Activated naive CD8-positive, alpha-beta T cell (primary cell): ENCODE results near the gene SUGCT.
"Not testable (repeated sequence)": the region's sequence is repeated elsewhere in the genome, so short reads cannot be mapped to it uniquely, and the experiment has no call there.

Experiments
- H3K27ac Mint-ChIP-seq: one replicate; pipeline ENCODE4 v1.8.0; 2021; ENCODE audit warnings: mixed read lengths
- H3K27me3 Mint-ChIP-seq: one replicate; pipeline ENCODE4 v1.8.0; 2021; ENCODE audit warnings: mixed read lengths
- H3K36me3 Mint-ChIP-seq: one replicate; pipeline ENCODE4 v1.8.0; 2021; ENCODE audit warnings: mixed read lengths
- H3K4me1 Mint-ChIP-seq: one replicate; pipeline ENCODE4 v1.8.0; 2021; ENCODE audit warnings: low read depth, mixed read lengths
- H3K4me3 Mint-ChIP-seq: one replicate; pipeline ENCODE4 v1.8.0; 2021; ENCODE audit warnings: mild to moderate bottlenecking, mixed read lengths
- H3K9me3 Mint-ChIP-seq: one replicate; pipeline ENCODE4 v1.8.0; 2021; ENCODE audit warnings: low read depth, mixed read lengths

SUGCT gene

GRCh38 chr7:40619647-40620046 is 484.8 kb downstream of the SUGCT start:
- H3K4me1 Mint-ChIP-seq, result no peaks in the 10 kb centered on the region
- no peaks in the 10 kb centered on the region for H3K36me3 Mint-ChIP-seq
- no peak overlapping the region for H3K27ac Mint-ChIP-seq
- H3K27me3 Mint-ChIP-seq, result no peaks in the 10 kb centered on the region
- H3K4me3 Mint-ChIP-seq, result no peak overlapping the region
- no peaks in the 10 kb centered on the region for H3K9me3 Mint-ChIP-seq

- Mint-ChIP-seq H3K27ac (no peak overlapping the region), H3K9me3 (no peaks in the 10 kb centered on the region), H3K27me3 (no peaks in the 10 kb centered on the region), H3K36me3 (no peaks in the 10 kb centered on the region), H3K4me1 (no peaks in the 10 kb centered on the region), H3K4me3 (no peak overlapping the region)
These were observed 486.8 kb downstream of the SUGCT start for GRCh38 chr7:40621592-40621998.

- H3K27me3 Mint-ChIP-seq, result no peaks in the 10 kb centered on the region
- no peak overlapping the region for H3K27ac Mint-ChIP-seq
- H3K4me1 Mint-ChIP-seq, result no peaks in the 10 kb centered on the region
These were observed 488.2 kb downstream of the SUGCT start for GRCh38 chr7:40622941-40623501.

GRCh38 chr7:40623863-40624262 is 489.1 kb downstream of the SUGCT start:
- no peak overlapping the region for H3K4me3 Mint-ChIP-seq
- H3K9me3 Mint-ChIP-seq, result no peaks in the 10 kb centered on the region
- H3K4me1 Mint-ChIP-seq, result no peaks in the 10 kb centered on the region
- no peaks in the 10 kb centered on the region for H3K27me3 Mint-ChIP-seq
- H3K27ac Mint-ChIP-seq, result no peak overlapping the region
- peaks cover 3% of the 10 kb centered on the region for H3K36me3 Mint-ChIP-seq

More at GRCh38 chr7:40622941-40623501, 488.2 kb downstream of the SUGCT start:
- no peaks in the 10 kb centered on the region for H3K9me3 Mint-ChIP-seq
- H3K36me3 Mint-ChIP-seq, result peaks cover 3% of the 10 kb centered on the region
- H3K4me3 Mint-ChIP-seq, result no peak overlapping the region

GRCh38 chr7:40627361-40627760 is 492.6 kb downstream of the SUGCT start:
- not testable (repeated sequence) for H3K9me3 Mint-ChIP-seq, H3K4me3 Mint-ChIP-seq, H3K36me3 Mint-ChIP-seq, H3K27ac Mint-ChIP-seq, H3K4me1 Mint-ChIP-seq, H3K27me3 Mint-ChIP-seq

- no peaks in the 10 kb centered on the region for H3K4me1 Mint-ChIP-seq
- H3K36me3 Mint-ChIP-seq, result peaks cover 5% of the 10 kb centered on the region
- H3K27ac Mint-ChIP-seq, result no peak overlapping the region
- no peaks in the 10 kb centered on the region for H3K27me3 Mint-ChIP-seq
- H3K4me3 Mint-ChIP-seq, result no peak overlapping the region
- no peaks in the 10 kb centered on the region for H3K9me3 Mint-ChIP-seq
These were observed 495.1 kb downstream of the SUGCT start for GRCh38 chr7:40629891-40630290.

- Mint-ChIP-seq H3K27ac (no peak overlapping the region), H3K9me3 (no peaks in the 10 kb centered on the region), H3K4me3 (no peak overlapping the region), H3K36me3 (peaks cover 2% of the 10 kb centered on the region), H3K4me1 (no peaks in the 10 kb centered on the region), H3K27me3 (no peaks in the 10 kb centered on the region)
These were observed 499.3 kb downstream of the SUGCT start for GRCh38 chr7:40634118-40634517.

- H3K4me1 Mint-ChIP-seq, result no peaks in the 10 kb centered on the region
- no peaks in the 10 kb centered on the region for H3K27me3 Mint-ChIP-seq
- no peak overlapping the region for H3K27ac Mint-ChIP-seq
- no peak overlapping the region for H3K4me3 Mint-ChIP-seq
- no peaks in the 10 kb centered on the region for H3K9me3 Mint-ChIP-seq
- H3K36me3 Mint-ChIP-seq, result no peaks in the 10 kb centered on the region
These were observed 503.9 kb downstream of the SUGCT start for GRCh38 chr7:40638545-40639320.

- H3K4me3 Mint-ChIP-seq, result no peak overlapping the region
- no peaks in the 10 kb centered on the region for H3K36me3 Mint-ChIP-seq
- H3K27ac Mint-ChIP-seq, result no peak overlapping the region
- no peaks in the 10 kb centered on the region for H3K9me3 Mint-ChIP-seq
- peaks cover 1% of the 10 kb centered on the region for H3K27me3 Mint-ChIP-seq
- H3K4me1 Mint-ChIP-seq, result peaks cover 5% of the 10 kb centered on the region
These were observed 505.8 kb downstream of the SUGCT start for GRCh38 chr7:40640566-40640965.

- Mint-ChIP-seq H3K27ac (no peak overlapping the region), H3K36me3 (no peaks in the 10 kb centered on the region), H3K4me3 (no peak overlapping the region)
These were observed 506.9 kb downstream of the SUGCT start for GRCh38 chr7:40641701-40642100.

GRCh38 chr7:40643664-40644063 is 508.9 kb downstream of the SUGCT start:
- no peak overlapping the region for H3K4me3 Mint-ChIP-seq
- H3K27me3 Mint-ChIP-seq, result peaks cover 1% of the 10 kb centered on the region
- peaks cover 5% of the 10 kb centered on the region for H3K4me1 Mint-ChIP-seq
- H3K36me3 Mint-ChIP-seq, result no peaks in the 10 kb centered on the region
- H3K27ac Mint-ChIP-seq, result no peak overlapping the region
- H3K9me3 Mint-ChIP-seq, result no peaks in the 10 kb centered on the region

More at GRCh38 chr7:40641701-40642100, 506.9 kb downstream of the SUGCT start:
- Mint-ChIP-seq H3K4me1 (peaks cover 5% of the 10 kb centered on the region), H3K27me3 (peaks cover 1% of the 10 kb centered on the region), H3K9me3 (no peaks in the 10 kb centered on the region)

- no peak overlapping the region for H3K27ac Mint-ChIP-seq
- peak overlapping the region; percentile 48 for H3K4me3 Mint-ChIP-seq
- H3K4me1 Mint-ChIP-seq, result peaks cover 5% of the 10 kb centered on the region
These were observed 509.8 kb downstream of the SUGCT start for GRCh38 chr7:40644454-40645188.

GRCh38 chr7:40645197-40645596 is 510.4 kb downstream of the SUGCT start:
- Mint-ChIP-seq H3K4me1 (peaks cover 5% of the 10 kb centered on the region), H3K27me3 (peaks cover 1% of the 10 kb centered on the region), H3K9me3 (no peaks in the 10 kb centered on the region), H3K27ac (no peak overlapping the region), H3K4me3 (peak overlapping the region; percentile 48), H3K36me3 (no peaks in the 10 kb centered on the region)

More at GRCh38 chr7:40644454-40645188, 509.8 kb downstream of the SUGCT start:
- Mint-ChIP-seq H3K9me3 (no peaks in the 10 kb centered on the region), H3K36me3 (no peaks in the 10 kb centered on the region), H3K27me3 (peaks cover 1% of the 10 kb centered on the region)

- no peak overlapping the region for H3K4me3 Mint-ChIP-seq
- peaks cover 7% of the 10 kb centered on the region for H3K4me1 Mint-ChIP-seq
- H3K27me3 Mint-ChIP-seq, result peaks cover 1% of the 10 kb centered on the region
- H3K9me3 Mint-ChIP-seq, result no peaks in the 10 kb centered on the region
- H3K27ac Mint-ChIP-seq, result no peak overlapping the region
- no peaks in the 10 kb centered on the region for H3K36me3 Mint-ChIP-seq
These were observed 511.9 kb downstream of the SUGCT start for GRCh38 chr7:40646717-40647116.

- Mint-ChIP-seq H3K27ac (no peak overlapping the region), H3K4me1 (peaks cover 8% of the 10 kb centered on the region), H3K36me3 (no peaks in the 10 kb centered on the region), H3K27me3 (peaks cover 1% of the 10 kb centered on the region), H3K4me3 (no peak overlapping the region), H3K9me3 (no peaks in the 10 kb centered on the region)
These were observed 512.9 kb downstream of the SUGCT start for GRCh38 chr7:40647719-40648118.
